Measurements from ENCODE around the gene DMRTC2. TPM values are rescaled to one million over a fixed set of nuclear protein-coding genes. Genes with fewer than 3 reads are reported as not detected.

DMRTC2 gene
- total RNA-seq, 2 experiments from 2014 or later: not detected

GRCh38 chr19:41813911-41814310 is 30.9 kb upstream of the DMRTC2 start:
- no peaks in the 10 kb centered on the region for H3K36me3 Mint-ChIP-seq
- peaks cover 2% of the 10 kb centered on the region for H3K4me1 Mint-ChIP-seq
- H3K9me3 Mint-ChIP-seq (ENCODE audit: low read depth): no peaks in the 10 kb centered on the region
- DNase-seq: no peak
- H3K27me3 Mint-ChIP-seq: peaks cover 7% of the 10 kb centered on the region
- CTCF ChIA-PET: interaction anchor here (0.6 to 0.9 kb wide), 2 partner anchors 19 to 39 kb away, joined by 3 to 4 read pairs; no protein-coding TSS in a partner anchor
- no peak for ATAC-seq
- H3K27ac Mint-ChIP-seq: no peak overlapping the region
- H3K4me3 Mint-ChIP-seq: no peak overlapping the region

GRCh38 chr19:41815301-41815700 is 29.5 kb upstream of the DMRTC2 start:
- Mint-ChIP-seq H3K9me3 (ENCODE audit: low read depth) (no peaks in the 10 kb centered on the region), H3K4me3 (no peak overlapping the region), H3K27me3 (peaks cover 7% of the 10 kb centered on the region), H3K4me1 (peaks cover 2% of the 10 kb centered on the region), H3K27ac (no peak overlapping the region), H3K36me3 (no peaks in the 10 kb centered on the region)
- ATAC-seq (no peak), DNase-seq (no peak)
- CTCF ChIA-PET: interaction anchor here (6.6 kb wide), 1 partner anchor 23 kb away, joined by 105 read pairs; no protein-coding TSS in a partner anchor

- ATAC-seq (no peak), DNase-seq (no peak)
- H3K36me3 Mint-ChIP-seq: no peaks in the 10 kb centered on the region
- H3K4me1 Mint-ChIP-seq: peaks cover 4% of the 10 kb centered on the region
- no peak overlapping the region for H3K4me3 Mint-ChIP-seq
- CTCF ChIA-PET: interaction anchor here (6.6 kb wide), 1 partner anchor 24 kb away, joined by 105 read pairs; no protein-coding TSS in a partner anchor
- peaks cover 19% of the 10 kb centered on the region for H3K27me3 Mint-ChIP-seq
- H3K9me3 Mint-ChIP-seq (ENCODE audit: low read depth): no peaks in the 10 kb centered on the region
- no peak overlapping the region for H3K27ac Mint-ChIP-seq
Measured at GRCh38 chr19:41816761-41817160, 28.1 kb upstream of the DMRTC2 start.

GRCh38 chr19:41821003-41821735 is 23.7 kb upstream of the DMRTC2 start:
- CTCF ChIA-PET: interaction anchor here (0.6 to 6.6 kb wide), 17 partner anchors 9 to 343 kb away, joined by 3 to 105 read pairs (median 5); no protein-coding TSS in a partner anchor
- Mint-ChIP-seq H3K27ac (no peak overlapping the region), H3K36me3 (no peaks in the 10 kb centered on the region), H3K4me3 (no peak overlapping the region), H3K27me3 (peaks cover 39% of the 10 kb centered on the region), H3K9me3 (ENCODE audit: low read depth) (no peaks in the 10 kb centered on the region), H3K4me1 (peaks cover 3% of the 10 kb centered on the region)
- ATAC-seq: peak; percentile 78
- peak; percentile 56 for DNase-seq

- Mint-ChIP-seq H3K36me3 (no peaks in the 10 kb centered on the region), H3K4me1 (no peaks in the 10 kb centered on the region), H3K27ac (no peak overlapping the region), H3K4me3 (no peak overlapping the region), H3K9me3 (ENCODE audit: low read depth) (no peaks in the 10 kb centered on the region), H3K27me3 (peaks cover 37% of the 10 kb centered on the region)
- DNase-seq: no peak
- ATAC-seq: no peak
- CTCF ChIA-PET: interaction anchor here (0.6 to 3.3 kb wide), 7 partner anchors 14 to 887 kb away, joined by 3 to 14 read pairs (median 4); no protein-coding TSS in a partner anchor
Measured at GRCh38 chr19:41837981-41838708, 6.7 kb upstream of the DMRTC2 start.

- H3K27ac Mint-ChIP-seq: no peak overlapping the region
- H3K4me1 Mint-ChIP-seq: no peaks in the 10 kb centered on the region
- H3K9me3 Mint-ChIP-seq (ENCODE audit: low read depth): no peaks in the 10 kb centered on the region
- CTCF ChIA-PET: interaction anchor here (0.8 to 0.9 kb wide), 2 partner anchors 53 to 132 kb away, joined by 3 read pairs; no protein-coding TSS in a partner anchor
- H3K36me3 Mint-ChIP-seq: no peaks in the 10 kb centered on the region
- DNase-seq (no peak), ATAC-seq (no peak)
- H3K4me3 Mint-ChIP-seq: no peak overlapping the region
- H3K27me3 Mint-ChIP-seq: peaks cover 43% of the 10 kb centered on the region
Measured at GRCh38 chr19:41839211-41839610, 5.6 kb upstream of the DMRTC2 start.

- CTCF ChIA-PET: interaction anchor here (0.8 to 1.4 kb wide), 4 partner anchors 9 to 48 kb away, joined by 3 to 4 read pairs (median 3); partner anchors contain the start of gene RPS19
- Mint-ChIP-seq H3K36me3 (no peaks in the 10 kb centered on the region), H3K9me3 (ENCODE audit: low read depth) (no peaks in the 10 kb centered on the region), H3K4me1 (no peaks in the 10 kb centered on the region), H3K27me3 (peaks cover 20% of the 10 kb centered on the region), H3K27ac (no peak overlapping the region), H3K4me3 (no peak overlapping the region)
- DNase-seq (no peak), ATAC-seq (no peak)
Measured at GRCh38 chr19:41843371-41843770, 1.5 kb upstream of the DMRTC2 start.

- DNase-seq (no peak), ATAC-seq (no peak)
- Mint-ChIP-seq H3K27ac (no peak within 1 kb of the TSS), H3K27me3 (peaks cover 14% of the 10 kb centered on the region), H3K4me1 (no peaks in the 10 kb centered on the region), H3K9me3 (ENCODE audit: low read depth) (no peaks in the 10 kb centered on the region), H3K36me3 (no peaks in the 10 kb centered on the region), H3K4me3 (no peak within 1 kb of the TSS)
- CTCF ChIA-PET: no interaction called here
Measured at GRCh38 chr19:41844601-41845000, 241 bp upstream of the DMRTC2 start, which contains the start of gene LYPD4. TSS of gene LYPD4 (minus strand) at chr19:41844683. CDS start at chr19:41839285, 5,398 bp downstream.

- ATAC-seq: no peak
- Mint-ChIP-seq H3K4me3 (no peak overlapping the region), H3K27me3 (peaks cover 13% of the 10 kb centered on the region), H3K4me1 (no peaks in the 10 kb centered on the region), H3K27ac (no peak overlapping the region), H3K36me3 (no peaks in the 10 kb centered on the region), H3K9me3 (ENCODE audit: low read depth) (no peaks in the 10 kb centered on the region)
- CTCF ChIA-PET: no interaction called here
- no peak for DNase-seq
Measured at GRCh38 chr19:41845051-41845590, 279 bp downstream of the DMRTC2 start.

GRCh38 chr19:41847351-41848105 is 2.7 kb downstream of the DMRTC2 start:
- peaks cover 29% of the 10 kb centered on the region for H3K27me3 Mint-ChIP-seq
- CTCF ChIA-PET: no interaction called here
- H3K4me1 Mint-ChIP-seq: no peaks in the 10 kb centered on the region
- no peak overlapping the region for H3K4me3 Mint-ChIP-seq
- ATAC-seq (no peak), DNase-seq (no peak)
- H3K27ac Mint-ChIP-seq: no peak overlapping the region
- no peaks in the 10 kb centered on the region for H3K9me3 Mint-ChIP-seq (ENCODE audit: low read depth)
- H3K36me3 Mint-ChIP-seq: no peaks in the 10 kb centered on the region

- CTCF ChIA-PET: interaction anchor here (1.3 to 1.4 kb wide), 2 partner anchors 11 to 18 kb away, joined by 3 to 4 read pairs; partner anchors contain the start of gene RPS19
- H3K27me3 Mint-ChIP-seq: peaks cover 35% of the 10 kb centered on the region
- no peaks in the 10 kb centered on the region for H3K9me3 Mint-ChIP-seq (ENCODE audit: low read depth)
- H3K4me1 Mint-ChIP-seq: no peaks in the 10 kb centered on the region
- no peaks in the 10 kb centered on the region for H3K36me3 Mint-ChIP-seq
- no peak overlapping the region for H3K4me3 Mint-ChIP-seq
- no peak overlapping the region for H3K27ac Mint-ChIP-seq
- DNase-seq: no peak
- no peak for ATAC-seq
Measured at GRCh38 chr19:41848666-41849065, 3.8 kb downstream of the DMRTC2 start.

- no peaks in the 10 kb centered on the region for H3K36me3 Mint-ChIP-seq
- ATAC-seq (no peak), DNase-seq (no peak)
- H3K4me1 Mint-ChIP-seq: no peaks in the 10 kb centered on the region
- CTCF ChIA-PET: interaction anchor here (0.9 to 1.4 kb wide), 4 partner anchors 11 to 109 kb away, joined by 3 to 5 read pairs (median 4); partner anchors contain the start of gene RPS19
- H3K27me3 Mint-ChIP-seq: peaks cover 33% of the 10 kb centered on the region
- H3K4me3 Mint-ChIP-seq: no peak overlapping the region
- H3K27ac Mint-ChIP-seq: no peak overlapping the region
- no peaks in the 10 kb centered on the region for H3K9me3 Mint-ChIP-seq (ENCODE audit: low read depth)
Measured at GRCh38 chr19:41849067-41849466, 4.2 kb downstream of the DMRTC2 start.

Measured in activated CD8-positive, alpha-beta memory T cell treated with anti-CD3 and anti-CD28 coated beads, Interleukin-2, amount 10 ng/mL, durations not matched to agents 7 days and 5 days (primary cell).